K562 (cell line): ENCODE data around the gene CCND3. TPM values are rescaled to one million over a fixed set of nuclear protein-coding genes. Genes with fewer than 3 reads are reported as not detected.

ENCODE experiments used
- ARHGAP35 ChIP-seq: fragments of 450-650 bp; IDR thresholded peaks from 2 replicates; pipeline ENCODE4 v1.6.1; 2018; ENCODE audit not compliant: partially characterized antibody
- CREM ChIP-seq: IDR thresholded peaks from 2 replicates; pipeline ENCODE4 v1.6.1; 2014; ENCODE audit warnings: antibody characterized with exemption, low read depth
- HDAC2 ChIP-seq: fragments of 450-650 bp; IDR thresholded peaks from 2 replicates; pipeline ENCODE4 v1.6.1; 2016; ENCODE audit warnings: mild to moderate bottlenecking
- MBD2 ChIP-seq: sonication (generic); IDR thresholded peaks from 2 replicates; pipeline ENCODE4 v1.6.1; 2016; ENCODE audit warnings: low read depth, borderline replicate concordance
- MTA3 ChIP-seq: fragments of 450-650 bp; formaldehyde crosslinking; IDR thresholded peaks from 2 replicates; pipeline ENCODE4 v1.6.1; 2017; ENCODE audit warnings: mild to moderate bottlenecking, borderline replicate concordance
- POLR2B ChIP-seq: fragments of 450-650 bp; IDR thresholded peaks from 2 replicates; pipeline ENCODE4 v1.6.1; 2018; ENCODE audit warnings: low read depth; ENCODE audit not compliant: partially characterized antibody
- RAD21 ChIP-seq, 2 experiments: fragments of 250-450 bp in 1 of 2; fragments of 450-650 bp in 1 of 2; sonication (Bioruptor Pico) in 1 of 2; formaldehyde crosslinking in 1 of 2; IDR thresholded peaks in 1 of 2; conservative IDR thresholded peaks in 1 of 2; 2 replicates each; pipeline versions ENCODE4 v1.4.0 to v1.8.0; 2020 to 2022; ENCODE audit warnings: mild to moderate bottlenecking in 2 of 2, moderate library complexity in 1 of 2
- RHOXF2B ChIP-seq: fragments of 250-450 bp; sonication (Bioruptor Pico); conservative IDR thresholded peaks from 2 replicates; pipeline ENCODE4 v1.5.1; 2021
- ZNF274 ChIP-seq: IDR thresholded peaks from 2 replicates; pipeline ENCODE4 v1.6.1; 2011; ENCODE audit warnings: low read depth, mild to moderate bottlenecking, low read length, moderate library complexity, borderline replicate concordance
- ZNF384 ChIP-seq: IDR thresholded peaks from 2 replicates; pipeline ENCODE4 v1.6.1; 2012; ENCODE audit warnings: low read depth, low read length, improper control_type of control experiment
- ZSCAN32 ChIP-seq: fragments of 450-650 bp; formaldehyde crosslinking; IDR thresholded peaks from 2 replicates; pipeline ENCODE4 v1.4.0; 2020; ENCODE audit warnings: mild to moderate bottlenecking, moderate library complexity
- polyA plus RNA-seq, 8 experiments: library from polyadenylated mRNA; depleted of rRNA in 4 of 8; stranded (reverse) in 5 of 8; unstranded in 3 of 8; fragments of >200 nt; fragmentation: Nextera tagmentation in 2 of 8; fragmentation: Illumina TruSeq in 1 of 8; extraction: Ambion mirVana in 2 of 8; extraction: Trizol in 1 of 8; gene quantifications; 2 replicates each; pipeline versions ENCODE4 v1.2.1 to v1.2.3, GENCODE V29; 2011 to 2014; ENCODE audit warnings: inconsistent platforms in 1 of 8, missing spikeins in 1 of 8
- total RNA-seq, 7 experiments: library from RNA; depleted of rRNA in 6 of 7; stranded (reverse); fragments of >200 nt in 6 of 7; fragmentation: Illumina TruSeq in 2 of 7; extraction: Trizol in 2 of 7; gene quantifications; 2 replicates each; pipeline versions ENCODE4 v1.2.1 to v1.2.3, GENCODE V29; 2011 to 2021; ENCODE audit warnings: low replicate concordance in 1 of 7
- TF ChIP-seq, protein P1 (sequence below): fragments of 250-450 bp; sonication (Bioruptor Pico); IDR thresholded peaks from 2 replicates; pipeline ENCODE4 v1.8.0; 2021; ENCODE audit warnings: borderline replicate concordance, mild to moderate bottlenecking, moderate library complexity; ENCODE audit not compliant: poor library complexity, severe bottlenecking
- TF ChIP-seq, protein P2 (sequence below), 2 experiments: fragments of 450-650 bp; IDR thresholded peaks; 2 replicates each; pipeline ENCODE4 v1.6.1; 2016; ENCODE audit warnings: mild to moderate bottlenecking in 2 of 2, borderline replicate concordance in 1 of 2, low read depth in 1 of 2, moderate library complexity in 1 of 2
- TF ChIP-seq, protein P3 (sequence below): fragments of 450-650 bp; IDR thresholded peaks from 2 replicates; pipeline ENCODE4 v1.6.1; 2018; ENCODE audit warnings: mild to moderate bottlenecking, low read depth; ENCODE audit not compliant: partially characterized antibody
- TF ChIP-seq, protein P4 (sequence below): fragments of 250-450 bp; sonication (Bioruptor Pico); IDR thresholded peaks from 2 replicates; pipeline ENCODE4 v1.8.0; 2022; ENCODE audit warnings: moderate library complexity, mild to moderate bottlenecking, inconsistent platforms

CCND3 gene
- total and polyA plus RNA-seq, 9 of the 15 experiments (the other 6 are each of a cell fraction or from before 2014, with no cell fraction given): 21.5 to 204 (median 97.4) TPM

DNA sequence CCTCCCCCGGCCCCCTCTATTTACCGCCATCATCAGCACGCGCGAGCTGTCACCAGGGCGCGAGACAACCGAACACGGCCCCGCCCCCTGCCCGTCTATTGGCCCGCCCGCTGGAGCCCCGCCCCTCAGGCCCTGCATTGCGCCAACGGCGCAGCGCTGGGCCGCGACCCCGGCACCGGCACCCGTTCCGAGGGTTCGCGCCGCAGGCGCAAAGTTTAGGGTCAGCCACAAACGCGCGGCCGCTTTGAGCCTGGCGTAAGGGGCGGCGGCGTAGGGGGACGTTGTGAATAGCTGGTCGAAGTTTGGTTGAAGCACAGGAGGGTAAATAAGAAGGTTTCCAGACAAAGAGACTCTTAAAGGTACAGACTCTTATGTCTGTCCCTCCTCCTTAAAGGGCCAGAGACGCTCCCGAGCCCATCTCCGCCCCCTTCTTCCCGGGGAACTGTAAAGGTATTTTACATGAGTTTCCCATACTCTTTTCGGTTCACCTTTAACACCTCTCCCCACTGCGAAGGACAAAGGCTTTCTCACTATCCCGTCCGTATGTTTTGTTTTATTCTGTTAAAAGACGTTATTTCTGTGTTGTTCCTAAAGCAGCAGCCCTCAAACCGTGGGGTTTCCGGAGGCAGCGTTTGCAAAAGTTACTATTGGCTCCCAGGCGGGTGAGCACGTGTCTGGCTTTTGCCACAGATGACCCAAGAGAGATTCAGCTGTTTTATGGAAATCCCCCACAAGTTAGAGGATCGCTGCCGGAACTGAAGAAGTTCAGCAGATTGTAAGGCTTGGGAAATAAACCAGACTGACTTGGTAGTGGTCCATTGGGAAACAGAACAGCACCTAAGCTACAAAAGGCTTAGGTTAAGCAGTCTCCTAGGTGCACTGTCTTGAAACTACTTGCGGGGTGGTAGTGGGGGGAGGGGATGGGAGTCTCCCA, 46.0 kb downstream of the CCND3 start, which contains the start of gene USP49 (continued):
- TF ChIP-seq, protein P1, sequence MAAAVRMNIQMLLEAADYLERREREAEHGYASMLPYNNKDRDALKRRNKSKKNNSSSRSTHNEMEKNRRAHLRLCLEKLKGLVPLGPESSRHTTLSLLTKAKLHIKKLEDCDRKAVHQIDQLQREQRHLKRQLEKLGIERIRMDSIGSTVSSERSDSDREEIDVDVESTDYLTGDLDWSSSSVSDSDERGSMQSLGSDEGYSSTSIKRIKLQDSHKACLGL (CRISPR knock-in tag): no peak
- TF ChIP-seq POLR2B (peak; percentile 82), MTA3 (0 out of 2 replicates have a peak, but pooled peaks have one; percentile 51), ZSCAN32 (CRISPR knock-in tag) (no peak), ZNF384 (no peak), HDAC2 (peak; percentile 71; the same call in 1 of the 2 replicates), ZNF274 (no peak), CREM (peak; percentile 95), MBD2 (no peak), RHOXF2B (CRISPR knock-in tag) (no peak), RAD21 (CRISPR knock-in tag; conservative IDR thresholded peaks at IDR 0.05 in 1 of 2, IDR thresholded peaks at IDR 0.05 in 1 of 2) (no peak), ARHGAP35 (no peak)
- TF ChIP-seq, protein P2, sequence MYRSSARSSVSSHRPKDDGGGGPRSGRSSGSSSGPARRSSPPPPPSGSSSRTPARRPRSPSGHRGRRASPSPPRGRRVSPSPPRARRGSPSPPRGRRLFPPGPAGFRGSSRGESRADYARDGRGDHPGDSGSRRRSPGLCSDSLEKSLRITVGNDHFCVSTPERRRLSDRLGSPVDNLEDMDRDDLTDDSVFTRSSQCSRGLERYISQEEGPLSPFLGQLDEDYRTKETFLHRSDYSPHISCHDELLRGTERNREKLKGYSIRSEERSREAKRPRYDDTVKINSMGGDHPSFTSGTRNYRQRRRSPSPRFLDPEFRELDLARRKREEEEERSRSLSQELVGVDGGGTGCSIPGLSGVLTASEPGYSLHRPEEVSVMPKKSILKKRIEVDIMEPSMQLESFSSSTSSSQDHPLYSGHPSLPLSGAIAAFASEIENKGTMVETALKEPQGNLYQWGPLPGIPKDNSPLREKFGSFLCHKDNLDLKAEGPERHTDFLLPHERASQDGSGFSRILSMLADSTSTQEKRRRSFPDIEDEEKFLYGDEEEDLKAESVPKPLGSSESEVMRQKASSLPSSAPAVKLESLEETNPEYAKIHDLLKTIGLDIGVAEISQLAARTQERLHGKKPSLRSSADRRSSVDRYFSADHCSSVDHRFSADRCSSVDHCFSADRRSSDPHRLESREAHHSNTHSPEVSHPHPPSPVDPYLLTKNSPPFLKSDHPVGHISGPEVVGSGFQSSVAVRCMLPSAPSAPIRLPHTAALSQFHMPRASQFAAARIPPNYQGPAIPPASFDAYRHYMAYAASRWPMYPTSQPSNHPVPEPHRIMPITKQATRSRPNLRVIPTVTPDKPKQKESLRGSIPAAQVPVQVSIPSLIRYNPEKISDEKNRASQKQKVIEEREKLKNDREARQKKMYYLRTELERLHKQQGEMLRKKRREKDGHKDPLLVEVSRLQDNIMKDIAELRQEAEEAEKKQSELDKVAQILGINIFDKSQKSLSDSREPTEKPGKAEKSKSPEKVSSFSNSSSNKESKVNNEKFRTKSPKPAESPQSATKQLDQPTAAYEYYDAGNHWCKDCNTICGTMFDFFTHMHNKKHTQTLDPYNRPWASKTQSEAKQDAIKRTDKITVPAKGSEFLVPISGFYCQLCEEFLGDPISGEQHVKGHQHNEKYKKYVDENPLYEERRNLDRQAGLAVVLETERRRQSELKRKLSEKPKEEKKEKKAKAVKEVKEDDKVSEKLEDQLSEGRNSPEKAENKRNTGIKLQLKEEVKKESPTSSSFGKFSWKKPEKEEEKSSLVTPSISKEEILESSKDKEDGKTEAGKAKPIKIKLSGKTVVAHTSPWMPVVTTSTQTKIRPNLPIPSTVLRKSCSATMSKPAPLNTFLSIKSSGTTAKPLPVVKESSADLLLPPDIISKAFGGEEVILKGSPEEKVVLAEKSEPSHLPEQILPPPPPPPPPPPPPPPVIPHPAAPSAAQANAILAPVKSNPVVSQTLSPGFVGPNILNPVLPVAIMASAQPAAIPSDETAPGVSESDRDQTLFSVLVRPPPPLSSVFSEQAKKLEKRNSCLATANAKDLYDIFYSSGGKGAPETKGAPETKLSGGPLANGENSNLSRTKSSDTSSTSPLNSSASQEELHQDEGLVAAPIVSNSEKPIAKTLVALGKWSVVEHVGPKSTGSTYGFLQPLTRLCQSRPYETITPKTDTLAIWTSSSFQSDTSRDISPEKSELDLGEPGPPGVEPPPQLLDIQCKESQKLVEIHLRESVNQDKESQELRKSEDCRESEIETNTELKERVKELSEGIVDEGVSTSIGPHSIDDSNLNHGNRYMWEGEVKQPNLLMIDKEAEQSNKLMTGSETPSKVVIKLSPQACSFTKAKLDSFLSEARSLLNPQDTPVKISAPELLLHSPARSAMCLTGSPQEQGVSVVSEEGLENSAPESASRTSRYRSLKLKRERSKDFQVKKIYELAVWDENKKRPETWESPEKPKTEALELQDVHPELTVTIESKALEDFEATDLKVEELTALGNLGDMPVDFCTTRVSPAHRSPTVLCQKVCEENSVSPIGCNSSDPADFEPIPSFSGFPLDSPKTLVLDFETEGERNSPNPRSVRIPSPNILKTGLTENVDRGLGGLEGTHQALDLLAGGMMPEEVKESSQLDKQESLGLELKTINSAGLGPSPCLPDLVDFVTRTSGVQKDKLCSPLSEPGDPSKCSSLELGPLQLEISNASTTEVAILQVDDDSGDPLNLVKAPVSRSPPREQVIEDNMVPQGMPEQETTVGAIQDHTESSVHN (IDR thresholded peaks at IDR 0.05; ENCODE audit: borderline replicate concordance in 1 of 2, low read depth in 1 of 2): peak in 1 of 2 experiments; percentile 84; a peak in 2 of 4 replicates
- TF ChIP-seq, protein P3, sequence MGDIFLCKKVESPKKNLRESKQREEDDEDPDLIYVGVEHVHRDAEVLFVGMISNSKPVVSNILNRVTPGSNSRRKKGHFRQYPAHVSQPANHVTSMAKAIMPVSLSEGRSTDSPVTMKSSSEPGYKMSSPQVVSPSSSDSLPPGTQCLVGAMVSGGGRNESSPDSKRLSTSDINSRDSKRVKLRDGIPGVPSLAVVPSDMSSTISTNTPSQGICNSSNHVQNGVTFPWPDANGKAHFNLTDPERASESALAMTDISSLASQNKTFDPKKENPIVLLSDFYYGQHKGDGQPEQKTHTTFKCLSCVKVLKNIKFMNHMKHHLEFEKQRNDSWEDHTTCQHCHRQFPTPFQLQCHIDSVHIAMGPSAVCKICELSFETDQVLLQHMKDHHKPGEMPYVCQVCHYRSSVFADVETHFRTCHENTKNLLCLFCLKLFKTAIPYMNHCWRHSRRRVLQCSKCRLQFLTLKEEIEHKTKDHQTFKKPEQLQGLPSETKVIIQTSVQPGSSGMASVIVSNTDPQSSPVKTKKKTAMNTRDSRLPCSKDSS: no peak
- TF ChIP-seq, protein P4, sequence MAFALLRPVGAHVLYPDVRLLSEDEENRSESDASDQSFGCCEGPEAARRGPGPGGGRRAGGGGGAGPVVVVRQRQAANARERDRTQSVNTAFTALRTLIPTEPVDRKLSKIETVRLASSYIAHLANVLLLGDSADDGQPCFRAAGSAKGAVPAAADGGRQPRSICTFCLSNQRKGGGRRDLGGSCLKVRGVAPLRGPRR (CRISPR knock-in tag): no peak
